WTC11 (cell line): ENCODE measurements around the gene EDARADD. TPM values are rescaled to one million over a fixed set of nuclear protein-coding genes. Genes with fewer than 3 reads are reported as not detected.
"Not testable (repeated sequence)": the region's sequence is repeated elsewhere in the genome, so short reads cannot be mapped to it uniquely, and the experiment has no call there.

ENCODE experiments used
- ATAC-seq: fragments of 200-7000 bp; cut with Tn5 transposase; 2 replicates; pipeline ENCODE4 v1.10.0; 2021; ENCODE audit warnings: mild to moderate bottlenecking, moderate library complexity
- CTCF ChIA-PET: fragments of 300-600 bp; sonication (Branson Sonifier 250); formaldehyde crosslinking; loops from one replicate; lab custom pipeline; 2021; ENCODE audit warnings: antibody characterized with exemption; lab: Charles Lee
- POLR2A ChIA-PET: fragments of 350-600 bp; sonication (Branson Sonifier 250); formaldehyde crosslinking; loops from one replicate; lab custom pipeline; 2021; ENCODE audit warnings: antibody characterized with exemption; lab: Charles Lee
- DNase-seq: peaks from one replicate; pipeline ENCODE4 v3.0.0; 2021; ENCODE audit warnings: low spot score
- H3K27ac Mint-ChIP-seq: 2 replicates; pipeline ENCODE4 v1.8.0; 2021; ENCODE audit warnings: mixed read lengths
- H3K27me3 Mint-ChIP-seq: 2 replicates; pipeline ENCODE4 v1.8.0; 2021; ENCODE audit warnings: low read depth, mild to moderate bottlenecking, moderate library complexity, mixed read lengths
- H3K36me3 Mint-ChIP-seq: 2 replicates; pipeline ENCODE4 v1.8.0; 2021; ENCODE audit warnings: mixed read lengths
- H3K4me1 Mint-ChIP-seq: 2 replicates; pipeline ENCODE4 v1.8.0; 2022; ENCODE audit warnings: mixed read lengths
- H3K4me3 Mint-ChIP-seq: 2 replicates; pipeline ENCODE4 v1.8.0; 2021; ENCODE audit warnings: mild to moderate bottlenecking, moderate library complexity, mixed read lengths
- H3K9me3 Mint-ChIP-seq: 2 replicates; pipeline ENCODE4 v1.8.0; 2021; ENCODE audit warnings: mixed read lengths
- ATF6 ChIP-seq: sonication (generic); formaldehyde crosslinking; IDR thresholded peaks from 2 replicates; pipeline ENCODE4 v1.8.1; 2023; ENCODE audit warnings: mild to moderate bottlenecking, missing genetic modification reagents
- CBFB ChIP-seq: sonication (generic); formaldehyde crosslinking; IDR thresholded peaks from 2 replicates; pipeline ENCODE4 v1.8.1; 2022; ENCODE audit warnings: mild to moderate bottlenecking, low read depth, missing genetic modification reagents
- GRHL2 ChIP-seq: fragments of 250-450 bp; sonication (Bioruptor Pico); IDR thresholded peaks from 2 replicates; pipeline ENCODE4 v1.8.0; 2022; ENCODE audit warnings: mild to moderate bottlenecking, moderate library complexity; ENCODE audit not compliant: insufficient replicate concordance, severe bottlenecking
- JAZF1 ChIP-seq: fragments of 250-450 bp; sonication (Bioruptor Pico); IDR thresholded peaks from 2 replicates; pipeline ENCODE4 v1.9.0; 2021; ENCODE audit warnings: moderate library complexity, mild to moderate bottlenecking, inconsistent platforms
- KAT7 ChIP-seq: sonication (generic); formaldehyde crosslinking; IDR thresholded peaks from 2 replicates; pipeline ENCODE4 v1.8.1; 2023; ENCODE audit warnings: missing genetic modification reagents, mild to moderate bottlenecking, borderline replicate concordance
- SMAD4 ChIP-seq: sonication (generic); formaldehyde crosslinking; IDR thresholded peaks from 2 replicates; pipeline ENCODE4 v1.8.0; 2022; ENCODE audit warnings: mild to moderate bottlenecking, missing genetic modification reagents
- SP1 ChIP-seq: sonication (generic); formaldehyde crosslinking; conservative IDR thresholded peaks from 2 replicates; pipeline ENCODE4 v1.8.1; 2022; ENCODE audit warnings: missing genetic modification reagents
- TEAD1 ChIP-seq: sonication (generic); formaldehyde crosslinking; IDR thresholded peaks from 2 replicates; pipeline ENCODE4 v1.8.0; 2022; ENCODE audit warnings: mild to moderate bottlenecking, missing genetic modification reagents
- TEAD4 ChIP-seq: sonication (generic); formaldehyde crosslinking; IDR thresholded peaks from 2 replicates; pipeline ENCODE4 v1.8.0; 2022; ENCODE audit warnings: mild to moderate bottlenecking, missing genetic modification reagents
- TP53 ChIP-seq: sonication (generic); formaldehyde crosslinking; IDR thresholded peaks from 2 replicates; pipeline ENCODE4 v1.8.1; 2023; ENCODE audit warnings: mild to moderate bottlenecking, missing genetic modification reagents
- ZNF232 ChIP-seq: sonication (generic); formaldehyde crosslinking; IDR thresholded peaks from 2 replicates; pipeline ENCODE4 v1.8.0; 2022; ENCODE audit warnings: mild to moderate bottlenecking, missing genetic modification reagents
- ZNF423 ChIP-seq: fragments of 250-450 bp; sonication (Bioruptor Pico); IDR thresholded peaks from 2 replicates; pipeline ENCODE4 v2.1.2; 2022; ENCODE audit warnings: mild to moderate bottlenecking, moderate library complexity
- total RNA-seq: library from RNA; stranded (reverse); gene quantifications from 3 replicates; pipeline ENCODE4 v1.2.3, GENCODE V29; 2021
- TF ChIP-seq, protein P1 (sequence below): fragments of 250-450 bp; sonication (Bioruptor Pico); IDR thresholded peaks from 2 replicates; pipeline ENCODE4 v1.9.0; 2021; ENCODE audit warnings: mild to moderate bottlenecking, borderline replicate concordance
- TF ChIP-seq, protein P2 (sequence below): fragments of 200-600 bp; IDR thresholded peaks from 2 replicates; pipeline ENCODE4 v1.8.0; 2022; ENCODE audit warnings: antibody characterized with exemption

The EDARADD gene
- total RNA-seq, 1 experiment from 2014 or later, result 5.0 TPM

- Mint-ChIP-seq H3K27me3 (no peaks in the 10 kb centered on the region), H3K27ac (0 out of 2 replicates have a peak overlapping the region, but pooled peaks have one; percentile 37), H3K9me3 (no peaks in the 10 kb centered on the region)
- TF ChIP-seq ZNF423 (CRISPR knock-in tag), result no peak
- TF ChIP-seq ZNF232 (CRISPR knock-in tag), result no peak
- no peak for TF ChIP-seq TEAD4 (CRISPR knock-in tag)
- TF ChIP-seq, protein P1, sequence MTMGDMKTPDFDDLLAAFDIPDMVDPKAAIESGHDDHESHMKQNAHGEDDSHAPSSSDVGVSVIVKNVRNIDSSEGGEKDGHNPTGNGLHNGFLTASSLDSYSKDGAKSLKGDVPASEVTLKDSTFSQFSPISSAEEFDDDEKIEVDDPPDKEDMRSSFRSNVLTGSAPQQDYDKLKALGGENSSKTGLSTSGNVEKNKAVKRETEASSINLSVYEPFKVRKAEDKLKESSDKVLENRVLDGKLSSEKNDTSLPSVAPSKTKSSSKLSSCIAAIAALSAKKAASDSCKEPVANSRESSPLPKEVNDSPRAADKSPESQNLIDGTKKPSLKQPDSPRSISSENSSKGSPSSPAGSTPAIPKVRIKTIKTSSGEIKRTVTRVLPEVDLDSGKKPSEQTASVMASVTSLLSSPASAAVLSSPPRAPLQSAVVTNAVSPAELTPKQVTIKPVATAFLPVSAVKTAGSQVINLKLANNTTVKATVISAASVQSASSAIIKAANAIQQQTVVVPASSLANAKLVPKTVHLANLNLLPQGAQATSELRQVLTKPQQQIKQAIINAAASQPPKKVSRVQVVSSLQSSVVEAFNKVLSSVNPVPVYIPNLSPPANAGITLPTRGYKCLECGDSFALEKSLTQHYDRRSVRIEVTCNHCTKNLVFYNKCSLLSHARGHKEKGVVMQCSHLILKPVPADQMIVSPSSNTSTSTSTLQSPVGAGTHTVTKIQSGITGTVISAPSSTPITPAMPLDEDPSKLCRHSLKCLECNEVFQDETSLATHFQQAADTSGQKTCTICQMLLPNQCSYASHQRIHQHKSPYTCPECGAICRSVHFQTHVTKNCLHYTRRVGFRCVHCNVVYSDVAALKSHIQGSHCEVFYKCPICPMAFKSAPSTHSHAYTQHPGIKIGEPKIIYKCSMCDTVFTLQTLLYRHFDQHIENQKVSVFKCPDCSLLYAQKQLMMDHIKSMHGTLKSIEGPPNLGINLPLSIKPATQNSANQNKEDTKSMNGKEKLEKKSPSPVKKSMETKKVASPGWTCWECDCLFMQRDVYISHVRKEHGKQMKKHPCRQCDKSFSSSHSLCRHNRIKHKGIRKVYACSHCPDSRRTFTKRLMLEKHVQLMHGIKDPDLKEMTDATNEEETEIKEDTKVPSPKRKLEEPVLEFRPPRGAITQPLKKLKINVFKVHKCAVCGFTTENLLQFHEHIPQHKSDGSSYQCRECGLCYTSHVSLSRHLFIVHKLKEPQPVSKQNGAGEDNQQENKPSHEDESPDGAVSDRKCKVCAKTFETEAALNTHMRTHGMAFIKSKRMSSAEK (CRISPR knock-in tag), result no peak
- no peak for TF ChIP-seq CBFB (CRISPR knock-in tag)
- TF ChIP-seq KAT7 (CRISPR knock-in tag), result no peak
- TF ChIP-seq SP1, result no peak
- no peak for TF ChIP-seq TP53 (CRISPR knock-in tag)
- no peak for TF ChIP-seq SMAD4 (CRISPR knock-in tag)
- TF ChIP-seq JAZF1 (CRISPR knock-in tag), result no peak
- TF ChIP-seq TEAD1 (CRISPR knock-in tag), result no peak
- no peak for TF ChIP-seq ATF6 (CRISPR knock-in tag)
- TF ChIP-seq, all 79 proteins: peak for 0
- DNase-seq, result no peak
- Mint-ChIP-seq H3K36me3 (peaks cover 11% of the 10 kb centered on the region; the same call in 1 of the 2 replicates), H3K4me1 (peaks cover 8% of the 10 kb centered on the region), H3K4me3 (no peak overlapping the region)
- ATAC-seq, result no peak
- ChIA-PET CTCF (interaction anchor here (1.6 kb wide), 1 partner anchor 34 kb away, joined by 3 read pairs; no protein-coding TSS in a partner anchor), POLR2A (no interaction called here)
Measured at GRCh38 chr1:236486356-236487002, 92.4 kb downstream of the EDARADD start.

- DNase-seq, H3K27ac Mint-ChIP-seq, ATAC-seq, H3K36me3 Mint-ChIP-seq, H3K4me3 Mint-ChIP-seq, H3K27me3 Mint-ChIP-seq, H3K9me3 Mint-ChIP-seq: not testable (repeated sequence)
- ChIA-PET POLR2A (interaction anchor here (0.7 kb wide), 1 partner anchor 49 kb away, joined by 4 read pairs; no protein-coding TSS in a partner anchor), CTCF (interaction anchor here (0.7 to 1.3 kb wide), 2 partner anchors 38 to 282 kb away, joined by 3 to 6 read pairs; no protein-coding TSS in a partner anchor)
- H3K4me1 Mint-ChIP-seq, result peaks cover 11% of the 10 kb centered on the region
Measured at GRCh38 chr1:236489161-236489560, 95.1 kb downstream of the EDARADD start.

DNA sequence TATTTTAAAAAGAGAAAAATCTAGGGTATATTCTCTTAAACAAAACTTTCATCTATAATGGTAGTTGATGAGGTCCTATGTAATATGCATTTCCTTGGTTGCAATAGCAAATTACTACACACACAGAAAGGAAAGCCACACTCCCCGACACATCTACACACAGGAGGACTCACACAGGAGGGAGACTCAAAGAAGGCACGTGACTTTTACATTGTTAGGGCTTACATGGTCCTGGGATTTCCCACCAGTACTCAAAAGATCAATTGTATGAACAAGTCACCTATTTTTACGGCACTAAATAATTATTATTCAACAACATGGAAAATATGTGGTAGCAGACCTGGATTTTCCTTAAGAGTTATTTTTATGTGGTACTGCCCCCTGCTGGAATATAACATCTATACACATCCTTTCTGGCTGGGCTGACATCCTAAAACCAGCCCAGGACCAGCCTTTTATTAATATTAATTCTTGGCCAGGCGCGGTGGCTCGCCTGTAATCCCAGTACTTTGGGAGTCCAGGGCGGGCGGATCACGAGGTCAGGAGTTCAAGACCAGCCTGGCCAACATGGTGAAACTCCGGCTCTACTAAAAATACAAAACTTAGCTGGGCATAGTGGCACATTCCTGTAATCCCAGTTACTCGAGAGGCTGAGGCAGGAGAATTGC is 95.8 kb downstream of the EDARADD start:
- H3K4me1 Mint-ChIP-seq, result peaks cover 18% of the 10 kb centered on the region
- TF ChIP-seq GRHL2 (CRISPR knock-in tag), result no peak
- TF ChIP-seq, protein P2, sequence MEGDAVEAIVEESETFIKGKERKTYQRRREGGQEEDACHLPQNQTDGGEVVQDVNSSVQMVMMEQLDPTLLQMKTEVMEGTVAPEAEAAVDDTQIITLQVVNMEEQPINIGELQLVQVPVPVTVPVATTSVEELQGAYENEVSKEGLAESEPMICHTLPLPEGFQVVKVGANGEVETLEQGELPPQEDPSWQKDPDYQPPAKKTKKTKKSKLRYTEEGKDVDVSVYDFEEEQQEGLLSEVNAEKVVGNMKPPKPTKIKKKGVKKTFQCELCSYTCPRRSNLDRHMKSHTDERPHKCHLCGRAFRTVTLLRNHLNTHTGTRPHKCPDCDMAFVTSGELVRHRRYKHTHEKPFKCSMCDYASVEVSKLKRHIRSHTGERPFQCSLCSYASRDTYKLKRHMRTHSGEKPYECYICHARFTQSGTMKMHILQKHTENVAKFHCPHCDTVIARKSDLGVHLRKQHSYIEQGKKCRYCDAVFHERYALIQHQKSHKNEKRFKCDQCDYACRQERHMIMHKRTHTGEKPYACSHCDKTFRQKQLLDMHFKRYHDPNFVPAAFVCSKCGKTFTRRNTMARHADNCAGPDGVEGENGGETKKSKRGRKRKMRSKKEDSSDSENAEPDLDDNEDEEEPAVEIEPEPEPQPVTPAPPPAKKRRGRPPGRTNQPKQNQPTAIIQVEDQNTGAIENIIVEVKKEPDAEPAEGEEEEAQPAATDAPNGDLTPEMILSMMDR, result peak; percentile 66
- no peak for DNase-seq
- H3K9me3 Mint-ChIP-seq, result no peaks in the 10 kb centered on the region
- POLR2A ChIA-PET, result interaction anchor here (0.7 kb wide), 1 partner anchor 50 kb away, joined by 4 read pairs; no protein-coding TSS in a partner anchor
- peak; percentile 66 for ATAC-seq
- H3K36me3 Mint-ChIP-seq, result no peaks in the 10 kb centered on the region
- CTCF ChIA-PET, result interaction anchor here (0.6 to 1.5 kb wide), 4 partner anchors 12 to 283 kb away, joined by 3 to 6 read pairs (median 4); no protein-coding TSS in a partner anchor
- no peaks in the 10 kb centered on the region for H3K27me3 Mint-ChIP-seq
- H3K4me3 Mint-ChIP-seq, result no peak overlapping the region
- no peak overlapping the region for H3K27ac Mint-ChIP-seq
